ENCODE measurements around the gene MGAT4A. TPM values are rescaled to one million over a fixed set of nuclear protein-coding genes. Genes with fewer than 3 reads are reported as not detected.
A peak's percentile ranks its signal among the peaks of the same experiment; 100 is the strongest.
"Not testable (repeated sequence)": the region's sequence is repeated elsewhere in the genome, so short reads cannot be mapped to it uniquely, and the experiment has no call there.

MGAT4A gene
- total RNA-seq, 1 experiment from 2014 or later: 23.0 TPM

DNA sequence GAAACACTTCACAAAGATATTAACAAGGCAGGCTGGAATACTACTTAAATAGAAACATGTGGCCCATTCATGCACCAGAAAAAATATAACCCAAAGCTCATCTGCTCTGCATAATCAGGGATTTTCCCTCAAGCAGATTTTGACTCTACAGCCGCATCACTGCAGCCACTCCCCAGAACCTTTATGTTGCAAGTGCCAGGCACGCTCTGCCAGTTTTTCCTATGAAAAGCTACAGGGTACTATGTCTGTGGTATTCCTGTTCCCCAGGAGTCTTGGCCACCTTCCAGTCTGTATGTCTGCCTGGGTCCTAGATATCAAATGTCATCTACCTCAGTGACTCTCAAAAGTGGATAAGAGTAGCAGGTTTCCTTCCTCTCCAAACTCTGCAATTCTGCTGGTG, 126.4 kb downstream of the MGAT4A start:
- no TSS peak for BruUV-seq (replicated peaks)
- Mint-ChIP-seq H3K4me3 (ENCODE audit: low read depth, unreplicated experiment) (no peak overlapping the region), H3K27ac (ENCODE audit: unreplicated experiment) (peak overlapping the region; percentile 33), H3K4me1 (ENCODE audit: low read depth, unreplicated experiment) (peaks cover 19% of the 10 kb centered on the region), H3K9me3 (ENCODE audit: low read depth, unreplicated experiment) (no peaks in the 10 kb centered on the region), H3K36me3 (ENCODE audit: insufficient read depth, unreplicated experiment) (peaks cover 58% of the 10 kb centered on the region), H3K27me3 (ENCODE audit: unreplicated experiment) (no peaks in the 10 kb centered on the region)
- CTCF ChIA-PET: no interaction called here
- TF ChIP-seq, protein P1, sequence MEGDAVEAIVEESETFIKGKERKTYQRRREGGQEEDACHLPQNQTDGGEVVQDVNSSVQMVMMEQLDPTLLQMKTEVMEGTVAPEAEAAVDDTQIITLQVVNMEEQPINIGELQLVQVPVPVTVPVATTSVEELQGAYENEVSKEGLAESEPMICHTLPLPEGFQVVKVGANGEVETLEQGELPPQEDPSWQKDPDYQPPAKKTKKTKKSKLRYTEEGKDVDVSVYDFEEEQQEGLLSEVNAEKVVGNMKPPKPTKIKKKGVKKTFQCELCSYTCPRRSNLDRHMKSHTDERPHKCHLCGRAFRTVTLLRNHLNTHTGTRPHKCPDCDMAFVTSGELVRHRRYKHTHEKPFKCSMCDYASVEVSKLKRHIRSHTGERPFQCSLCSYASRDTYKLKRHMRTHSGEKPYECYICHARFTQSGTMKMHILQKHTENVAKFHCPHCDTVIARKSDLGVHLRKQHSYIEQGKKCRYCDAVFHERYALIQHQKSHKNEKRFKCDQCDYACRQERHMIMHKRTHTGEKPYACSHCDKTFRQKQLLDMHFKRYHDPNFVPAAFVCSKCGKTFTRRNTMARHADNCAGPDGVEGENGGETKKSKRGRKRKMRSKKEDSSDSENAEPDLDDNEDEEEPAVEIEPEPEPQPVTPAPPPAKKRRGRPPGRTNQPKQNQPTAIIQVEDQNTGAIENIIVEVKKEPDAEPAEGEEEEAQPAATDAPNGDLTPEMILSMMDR (IDR thresholded peaks at IDR 0.05; ENCODE audit: unreplicated experiment): no peak
- intact Hi-C loops (cut with micrococcal nuclease; ENCODE audit: unreplicated experiment): no loop called here
- DNase-seq: no peak

DNA sequence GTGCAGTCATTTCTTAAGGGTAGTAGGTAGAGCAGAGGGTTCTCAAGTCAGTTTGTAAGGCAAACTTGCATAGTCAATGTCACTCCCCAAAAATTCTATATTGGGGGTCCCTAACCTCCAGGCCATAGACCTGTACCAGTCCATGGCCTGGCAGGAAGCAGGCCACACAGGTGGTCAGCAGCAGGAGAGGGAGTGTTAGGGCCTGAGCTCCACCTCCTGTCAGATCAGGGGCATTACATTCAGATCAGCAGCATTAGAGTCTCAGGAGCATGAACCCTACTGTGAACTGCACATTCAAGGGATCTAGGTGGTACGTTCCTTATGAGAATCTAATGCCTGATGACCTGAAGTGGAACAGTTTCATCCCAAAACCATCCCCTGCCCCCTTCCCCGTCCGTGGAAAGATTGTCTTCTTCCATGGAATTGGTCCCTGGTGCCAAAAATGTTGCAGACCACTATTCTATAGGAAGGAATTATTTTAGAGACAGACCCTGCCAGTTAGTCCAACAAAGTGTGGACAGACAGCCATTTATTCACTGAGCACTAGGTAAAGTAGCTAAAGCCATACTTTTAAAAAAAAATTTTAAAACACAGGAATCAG, 129.3 kb downstream of the MGAT4A start:
- CTCF ChIA-PET: interaction anchor here (0.9 kb wide), 1 partner anchor 14 kb away, joined by 5 read pairs; no protein-coding TSS in a partner anchor
- BruUV-seq (replicated peaks): no TSS peak
- no peaks in the 10 kb centered on the region for H3K9me3 Mint-ChIP-seq (ENCODE audit: low read depth, unreplicated experiment)
- no peaks in the 10 kb centered on the region for H3K27me3 Mint-ChIP-seq (ENCODE audit: unreplicated experiment)
- no peak overlapping the region for H3K4me3 Mint-ChIP-seq (ENCODE audit: low read depth, unreplicated experiment)
- H3K27ac Mint-ChIP-seq (ENCODE audit: unreplicated experiment): no peak overlapping the region
- intact Hi-C loops (cut with micrococcal nuclease; ENCODE audit: unreplicated experiment): loop anchor here (1.0 kb wide), 1 partner anchor 188 kb away; no protein-coding TSS in a partner anchor
- peaks cover 41% of the 10 kb centered on the region for H3K36me3 Mint-ChIP-seq (ENCODE audit: insufficient read depth, unreplicated experiment)
- peaks cover 6% of the 10 kb centered on the region for H3K4me1 Mint-ChIP-seq (ENCODE audit: low read depth, unreplicated experiment)
- TF ChIP-seq, protein P1 (IDR thresholded peaks at IDR 0.05; ENCODE audit: unreplicated experiment): peak; percentile 65
- peak; percentile 44 for DNase-seq

DNA sequence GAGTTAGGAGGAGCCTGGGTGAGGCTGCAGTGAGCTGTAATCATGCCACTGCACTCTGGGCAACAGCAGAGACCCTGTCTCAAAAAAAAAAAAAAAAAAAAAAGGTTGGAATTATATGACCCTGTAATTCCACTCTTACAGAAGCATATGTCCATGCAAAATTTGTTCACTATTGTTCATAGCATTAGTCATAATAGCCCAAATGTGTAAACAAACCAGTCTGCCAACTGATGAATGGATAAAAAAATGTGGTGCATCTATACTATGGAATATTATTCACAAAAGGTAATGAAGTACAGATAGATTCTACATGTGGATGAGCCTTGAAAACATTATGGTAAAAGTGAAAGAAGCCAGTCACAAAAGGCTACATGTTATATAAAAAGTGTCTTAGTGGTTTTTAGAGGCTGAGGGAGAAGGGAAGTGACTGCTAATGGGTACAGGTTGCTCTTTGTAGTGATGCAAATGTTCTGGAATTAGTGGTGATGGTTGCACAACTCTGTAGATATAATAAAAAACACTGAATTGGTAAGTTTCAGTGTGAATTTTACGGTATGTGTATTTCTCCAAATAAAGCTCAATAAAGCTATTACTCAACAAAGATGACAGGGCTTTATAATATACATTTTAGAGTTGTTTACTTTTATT, 132.0 kb downstream of the MGAT4A start:
- no peak overlapping the region for H3K4me3 Mint-ChIP-seq (ENCODE audit: low read depth, unreplicated experiment)
- no peaks in the 10 kb centered on the region for H3K27me3 Mint-ChIP-seq (ENCODE audit: unreplicated experiment)
- CTCF ChIA-PET: no interaction called here

DNA sequence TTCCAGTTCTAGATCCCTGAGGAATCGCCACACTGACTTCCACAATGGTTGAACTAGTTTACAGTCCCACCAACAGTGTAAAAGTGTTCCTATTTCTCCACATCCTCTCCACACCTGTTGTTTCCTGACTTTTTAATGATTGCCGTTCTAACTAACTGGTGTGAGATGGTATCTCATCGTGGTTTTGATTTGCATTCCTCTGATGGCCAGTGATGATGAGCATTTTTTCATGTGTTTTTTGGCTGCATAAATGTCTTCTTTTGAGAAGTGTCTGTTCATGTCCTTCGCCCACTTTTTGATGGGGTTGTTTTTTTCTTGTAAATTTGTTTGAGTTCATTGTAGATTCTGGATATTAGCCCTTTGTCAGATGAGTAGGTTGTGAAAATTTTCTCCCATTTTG, 136.3 kb downstream of the MGAT4A start:
- intact Hi-C loops (cut with micrococcal nuclease; ENCODE audit: unreplicated experiment); H3K27ac Mint-ChIP-seq (ENCODE audit: unreplicated experiment); H3K9me3 Mint-ChIP-seq (ENCODE audit: low read depth, unreplicated experiment); H3K27me3 Mint-ChIP-seq (ENCODE audit: unreplicated experiment); DNase-seq; BruUV-seq (replicated peaks); H3K4me3 Mint-ChIP-seq (ENCODE audit: low read depth, unreplicated experiment); H3K4me1 Mint-ChIP-seq (ENCODE audit: low read depth, unreplicated experiment); CTCF ChIA-PET: not testable (repeated sequence)
- peaks cover 36% of the 10 kb centered on the region for H3K36me3 Mint-ChIP-seq (ENCODE audit: insufficient read depth, unreplicated experiment)

More for the DNA sequence above, 132.0 kb downstream of the MGAT4A start:
- H3K27ac Mint-ChIP-seq (ENCODE audit: unreplicated experiment): no peak overlapping the region
- no TSS peak for BruUV-seq (replicated peaks)
- DNase-seq: no peak
- H3K36me3 Mint-ChIP-seq (ENCODE audit: insufficient read depth, unreplicated experiment): peaks cover 41% of the 10 kb centered on the region
- H3K4me1 Mint-ChIP-seq (ENCODE audit: low read depth, unreplicated experiment): no peaks in the 10 kb centered on the region
- intact Hi-C loops (cut with micrococcal nuclease; ENCODE audit: unreplicated experiment): no loop called here
- no peaks in the 10 kb centered on the region for H3K9me3 Mint-ChIP-seq (ENCODE audit: low read depth, unreplicated experiment)
- TF ChIP-seq, protein P1 (IDR thresholded peaks at IDR 0.05; ENCODE audit: unreplicated experiment): no peak

DNA sequence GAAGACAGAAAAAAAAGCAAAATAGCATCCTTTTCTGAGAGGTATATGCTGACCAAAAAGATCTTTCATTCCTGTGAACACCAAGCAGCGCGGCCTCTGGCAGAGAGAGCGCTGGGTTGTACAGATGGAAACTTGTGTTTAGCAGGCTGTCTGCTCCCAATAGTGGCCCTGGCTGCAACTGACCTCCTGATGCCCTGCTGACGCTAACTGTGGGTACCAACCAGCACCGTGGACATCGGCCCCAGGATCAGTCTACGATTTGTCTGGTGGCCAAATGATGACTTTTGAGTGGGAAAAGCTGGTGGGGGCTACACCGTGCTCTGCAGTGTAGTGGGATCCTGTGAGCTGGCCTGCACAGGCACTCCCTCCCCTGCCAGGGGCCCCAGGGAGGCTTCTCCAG, 138.4 kb downstream of the MGAT4A start:
- Mint-ChIP-seq H3K36me3 (ENCODE audit: insufficient read depth, unreplicated experiment) (peaks cover 26% of the 10 kb centered on the region), H3K9me3 (ENCODE audit: low read depth, unreplicated experiment) (no peaks in the 10 kb centered on the region), H3K27me3 (ENCODE audit: unreplicated experiment) (no peaks in the 10 kb centered on the region), H3K4me1 (ENCODE audit: low read depth, unreplicated experiment) (no peaks in the 10 kb centered on the region), H3K4me3 (ENCODE audit: low read depth, unreplicated experiment) (no peak overlapping the region), H3K27ac (ENCODE audit: unreplicated experiment) (no peak overlapping the region)
- BruUV-seq (replicated peaks): no TSS peak
- TF ChIP-seq, protein P1 (IDR thresholded peaks at IDR 0.05; ENCODE audit: unreplicated experiment): no peak
- no peak for DNase-seq
- intact Hi-C loops (cut with micrococcal nuclease; ENCODE audit: unreplicated experiment): no loop called here
- CTCF ChIA-PET: no interaction called here

Measured in Calu3 (cell line).